Pancreas (tissue), 10 donors: ENCODE measurements around the gene DNASE1L2. TPM values are rescaled to one million over a fixed set of nuclear protein-coding genes. Genes with fewer than 3 reads are reported as not detected.
A peak's percentile ranks its signal among the peaks of the same experiment; 100 is the strongest.

Experiments used
- ATAC-seq, 4 donors: fragments of 200-7000 bp; cut with Tn5 transposase; one replicate each; pipeline versions ENCODE4 v1.8.0 to v1.9.1; 2020; ENCODE audit warnings: mild to moderate bottlenecking in 4 of 4, moderate library complexity in 4 of 4
- DNase-seq, 6 donors: peaks; one replicate each; pipeline ENCODE4 v3.0.0-alpha.2; 2020
- FAIRE-seq: peaks from 2 replicates; lab custom pipeline; 2012; peaks lifted over from hg19 to GRCh38; lab: Jason Lieb, UNC
- H3K27ac ChIP-seq, 4 donors: fragments of 200-600 bp; sonication (generic); 1 replicate in 3 of 4; 2 replicates in 1 of 4; pipeline versions ENCODE4 v1.5.0 to v1.8.0; 2020
- H3K27me3 ChIP-seq, 4 donors: fragments of 200-600 bp; one replicate each; pipeline ENCODE4 v1.8.0; 2021
- H3K36me3 ChIP-seq, 3 donors: fragments of 200-600 bp; sonication (generic) in 1 of 3; one replicate each; pipeline versions ENCODE4 v1.5.0 to v1.8.0; 2020 to 2021
- H3K4me1 ChIP-seq, 3 donors: fragments of 200-600 bp; one replicate each; pipeline ENCODE4 v1.8.0; 2021
- H3K4me3 ChIP-seq, 4 donors: fragments of 200-600 bp; sonication (generic) in 2 of 4; one replicate each; pipeline versions ENCODE4 v1.5.0 to v1.8.0; 2020 to 2021
- H3K9me3 ChIP-seq, 4 donors: fragments of 200-600 bp; one replicate each; pipeline ENCODE4 v1.8.0; 2021
- WGBS, 2 donors: extraction: QIAGEN DNeasy Blood & Tissue Kit; methylation state at CpG; one replicate each; pipeline ENCODE4 v1.1.7; 2013; 5-methylcytosine and 5-hydroxymethylcytosine counted together
- intact Hi-C, 3 donors: fragments of 100-400 bp; cut with DNase I; formaldehyde crosslinking; loops; one replicate each; pipeline versions ENCODE4 v1.11.1 to v1.14.2; 2022
- polyA plus RNA-seq, 2 donors: library from polyadenylated mRNA; stranded (reverse); fragments of 200-250 nt; gene quantifications; one replicate each; pipeline ENCODE4 v1.2.3, GENCODE V29; 2013
- total RNA-seq, 6 donors: library from RNA; stranded (reverse); fragmentation: NEBNext Ultra II Directional in 4 of 6; extraction: Animal tissue kit (Norgen Biotek cat#: 25700) in 4 of 6; gene quantifications; one replicate each; pipeline versions ENCODE4 v1.2.1 to v1.2.4, GENCODE V29; 2021 to 2023
- TF ChIP-seq, protein P1 (sequence below), 4 donors: fragments of 200-600 bp; sonication (generic) in 3 of 4; IDR thresholded peaks; one replicate each; pipeline versions ENCODE4 v1.5.0 to v1.8.0; 2021; ENCODE audit warnings: antibody characterized with exemption in 4 of 4
- donor health status: healthy with polysubstance abuse.
- donor health status: DM: no; HTN: no; CAD: no; lungs with moderate emphysema.
- donor health status: DM: no; HTN: no; CAD: no.
- donor health status: control.
- donor health status: control.
- donor health status: Bipolar disorder and iron deficiency.
- donor health status: DM: yes; HTN: yes; CAD: no.
- donor health status: DM: no; HTN: no; CAD: no.
- donor health status: DM: no; HTN: no; CAD: no.
- donor health status: DM: yes; HTN: yes; CAD: no.

Gene DNASE1L2
- total and polyA plus RNA-seq, 8 donors, result 0.31 to 4.9 (median 0.82) TPM

DNA sequence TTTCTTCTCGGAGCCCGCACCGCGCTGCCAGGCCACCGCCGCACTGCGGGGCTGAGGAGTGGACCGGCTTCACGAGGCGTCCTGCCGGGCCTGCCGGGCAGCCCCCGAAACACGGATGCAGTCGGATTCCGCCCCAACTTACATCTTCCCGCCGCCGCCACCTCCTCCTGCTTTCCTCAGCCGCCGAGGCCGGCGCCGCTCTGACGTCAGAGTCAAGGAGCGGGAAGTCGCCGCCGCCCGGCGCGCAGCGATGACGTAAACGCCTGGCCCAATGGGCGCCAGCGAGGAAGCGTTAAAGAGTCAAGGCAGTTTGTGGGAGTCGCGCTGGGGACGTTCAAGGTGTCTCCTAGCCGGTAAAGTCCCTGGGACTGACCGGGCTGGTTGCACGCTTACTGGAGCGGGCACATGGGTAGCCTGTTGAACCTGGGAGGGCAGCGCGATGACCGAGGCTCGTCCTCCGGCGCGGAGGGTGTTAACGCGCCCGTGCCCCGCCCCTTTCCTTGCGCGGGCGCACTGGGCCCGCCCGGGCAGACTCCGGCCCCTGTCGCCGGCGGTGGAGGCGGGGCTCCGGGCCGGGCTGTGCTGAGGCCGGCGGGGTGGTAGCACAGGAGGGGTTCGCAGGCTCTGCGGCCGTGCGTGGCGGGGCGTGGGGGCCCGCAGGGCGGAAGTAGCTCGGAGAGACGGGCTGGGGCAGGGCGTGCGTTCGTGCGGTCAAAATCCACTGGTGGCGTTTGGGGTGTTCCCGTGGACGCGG lies 31.8 kb downstream of the DNASE1L2 start, which contains the start of gene RNPS1:
RNPS1 (minus strand) TSS at position 214 of the 754 bp plus-strand sequence. CDS start 3,483 bp downstream, outside the sequence.
- ATAC-seq, result peak; percentile 95 to 98 (median 96)
- TF ChIP-seq, protein P1, sequence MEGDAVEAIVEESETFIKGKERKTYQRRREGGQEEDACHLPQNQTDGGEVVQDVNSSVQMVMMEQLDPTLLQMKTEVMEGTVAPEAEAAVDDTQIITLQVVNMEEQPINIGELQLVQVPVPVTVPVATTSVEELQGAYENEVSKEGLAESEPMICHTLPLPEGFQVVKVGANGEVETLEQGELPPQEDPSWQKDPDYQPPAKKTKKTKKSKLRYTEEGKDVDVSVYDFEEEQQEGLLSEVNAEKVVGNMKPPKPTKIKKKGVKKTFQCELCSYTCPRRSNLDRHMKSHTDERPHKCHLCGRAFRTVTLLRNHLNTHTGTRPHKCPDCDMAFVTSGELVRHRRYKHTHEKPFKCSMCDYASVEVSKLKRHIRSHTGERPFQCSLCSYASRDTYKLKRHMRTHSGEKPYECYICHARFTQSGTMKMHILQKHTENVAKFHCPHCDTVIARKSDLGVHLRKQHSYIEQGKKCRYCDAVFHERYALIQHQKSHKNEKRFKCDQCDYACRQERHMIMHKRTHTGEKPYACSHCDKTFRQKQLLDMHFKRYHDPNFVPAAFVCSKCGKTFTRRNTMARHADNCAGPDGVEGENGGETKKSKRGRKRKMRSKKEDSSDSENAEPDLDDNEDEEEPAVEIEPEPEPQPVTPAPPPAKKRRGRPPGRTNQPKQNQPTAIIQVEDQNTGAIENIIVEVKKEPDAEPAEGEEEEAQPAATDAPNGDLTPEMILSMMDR (IDR thresholded peaks at IDR 0.05), result no peak
- Histone ChIP-seq H3K27ac (peak within 1 kb of the TSS; percentile 94 to 98 (median 94)), H3K36me3 (peaks cover 0 to 8% (median 2%) of the 10 kb centered on the region in 3 donors), H3K9me3 (no peaks in the 10 kb centered on the region), H3K27me3 (no peaks in the 10 kb centered on the region), H3K4me3 (peak within 1 kb of the TSS; percentile 67 to 97 (median 84)), H3K4me1 (peaks cover 4 to 24% (median 14%) of the 10 kb centered on the region in 3 donors)
- DNase-seq, result peak; percentile 95 to 99 (median 98)
- intact Hi-C loops, result no loop called here
- WGBS, 2 donors, result 1% methylated on average over 61 to 88 of the region's 88 CpGs
- no peak for FAIRE-seq

DNA sequence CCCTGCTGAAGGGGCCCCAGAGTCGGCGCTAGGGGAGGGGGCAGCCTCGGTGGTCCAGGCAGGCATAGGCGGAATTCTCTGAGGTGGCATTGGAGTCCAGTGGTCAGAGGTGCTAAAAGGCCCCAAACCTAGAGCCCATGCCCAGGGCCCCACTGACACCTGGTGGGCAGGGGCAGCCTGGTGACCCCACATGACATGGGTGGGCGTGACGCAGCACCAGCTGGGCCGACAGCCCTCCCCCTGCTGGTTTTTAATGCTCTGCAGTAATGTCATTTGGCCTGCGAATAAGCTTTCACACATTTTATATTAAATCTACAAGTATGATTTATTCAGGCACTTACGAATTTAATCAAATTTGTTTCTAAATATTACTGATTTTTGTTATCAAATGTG lies 33.8 kb downstream of the DNASE1L2 start:
- Histone ChIP-seq H3K4me3 (no peak overlapping the region), H3K27me3 (no peaks in the 10 kb centered on the region), H3K27ac (no peak overlapping the region), H3K36me3 (no peaks in the 10 kb centered on the region), H3K4me1 (peaks cover 4 to 20% (median 14%) of the 10 kb centered on the region in 3 donors), H3K9me3 (no peaks in the 10 kb centered on the region)
- WGBS, 2 donors, result 82 to 86% methylated on average over 9 of the region's 9 CpGs
- no peak for ATAC-seq
- no peak for FAIRE-seq
- DNase-seq, result peak in 1 of 6 donors; percentile 18
- intact Hi-C loops, result no loop called here
- TF ChIP-seq, protein P1 (IDR thresholded peaks at IDR 0.05), result no peak

DNA sequence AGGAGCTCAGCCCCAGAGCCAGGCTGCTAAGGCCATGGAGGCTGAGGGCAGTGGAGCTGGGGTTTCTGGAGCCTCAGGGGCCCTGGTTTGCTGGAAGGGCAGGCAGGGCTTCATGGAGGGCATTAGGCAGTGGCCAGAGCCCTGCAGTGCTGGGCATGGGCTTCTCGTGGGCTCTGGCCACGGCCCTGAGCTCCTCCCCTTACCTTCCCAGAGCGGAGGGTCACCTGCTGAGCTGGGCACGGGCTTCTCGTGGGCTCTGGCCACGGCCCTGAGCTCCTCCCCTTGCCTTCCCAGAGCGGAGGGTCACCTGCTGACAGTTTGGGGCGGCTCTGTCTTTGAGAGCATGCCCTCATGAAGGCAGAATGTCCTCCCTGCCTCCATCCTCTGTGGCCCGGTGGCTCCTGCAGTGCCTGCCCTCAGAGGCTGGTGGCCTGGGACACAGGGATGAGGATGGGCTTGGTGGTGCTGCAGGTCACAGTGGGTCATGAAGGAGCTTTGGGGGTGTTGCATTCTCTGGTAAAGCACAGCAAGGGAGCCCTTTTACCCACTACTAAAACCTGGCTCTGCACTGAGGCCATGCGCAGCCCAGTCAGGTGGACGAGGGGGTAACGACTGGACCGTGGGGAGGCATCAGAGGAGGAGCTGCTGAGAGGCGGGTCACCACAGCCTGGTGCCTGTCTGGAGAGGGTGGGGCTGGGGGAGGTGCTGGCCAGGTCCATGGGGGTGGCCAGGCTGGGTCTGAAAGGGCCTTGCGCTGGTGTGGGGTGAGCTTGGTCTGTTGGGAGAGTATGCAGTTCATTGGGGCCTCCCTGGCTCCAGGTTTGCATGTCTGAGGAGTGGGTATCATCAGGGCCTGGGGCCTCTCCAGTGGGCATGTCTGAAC lies 34.6 kb downstream of the DNASE1L2 start:
- no peaks in the 10 kb centered on the region for H3K9me3 ChIP-seq
- 80 to 87% methylated on average over 11 to 15 of the region's 15 CpGs for WGBS, 2 donors
- TF ChIP-seq, protein P1 (IDR thresholded peaks at IDR 0.05), result no peak
- DNase-seq, result peak in 1 of 6 donors; percentile 40
- no peak for FAIRE-seq
- peaks cover 4 to 14% (median 8%) of the 10 kb centered on the region in 3 donors for H3K4me1 ChIP-seq
- ATAC-seq, result no peak
- no peaks in the 10 kb centered on the region for H3K36me3 ChIP-seq
- no peak overlapping the region for H3K4me3 ChIP-seq
- intact Hi-C loops, result no loop called here
- no peak overlapping the region for H3K27ac ChIP-seq
- no peaks in the 10 kb centered on the region for H3K27me3 ChIP-seq

DNA sequence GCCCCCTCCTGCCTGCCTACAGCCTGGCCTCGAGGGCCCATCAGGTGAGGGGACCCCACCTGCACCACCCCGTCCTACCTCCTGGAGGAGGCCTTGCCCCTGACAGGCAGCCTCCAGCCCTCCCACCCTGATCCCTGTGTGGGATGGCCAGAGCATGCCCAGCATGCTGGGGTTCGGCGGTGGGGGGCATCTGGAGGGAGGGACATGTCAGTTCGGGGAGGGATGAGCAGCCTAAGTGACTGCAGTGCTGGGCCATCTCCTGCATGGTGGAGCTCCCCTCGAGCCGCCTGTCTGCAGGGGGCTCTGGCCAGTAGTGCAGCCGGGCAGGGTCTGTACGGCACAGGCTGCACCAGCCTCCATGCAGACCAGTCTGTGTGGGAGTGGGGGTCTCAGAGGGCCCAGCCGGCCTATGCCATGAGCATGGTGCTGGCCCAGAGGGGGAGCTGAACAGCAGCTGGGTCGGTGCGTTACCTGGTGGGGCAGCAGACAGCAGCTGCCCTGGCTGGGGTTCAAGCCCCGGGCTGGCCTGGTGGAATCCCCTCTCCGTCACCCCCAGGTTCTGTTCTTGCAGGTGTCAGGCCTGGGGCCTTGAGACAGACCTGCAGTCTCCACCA lies 35.7 kb downstream of the DNASE1L2 start:
- Histone ChIP-seq H3K36me3 (no peaks in the 10 kb centered on the region), H3K4me3 (no peak overlapping the region), H3K27me3 (no peaks in the 10 kb centered on the region), H3K4me1 (peaks cover 0 to 7% (median 4%) of the 10 kb centered on the region in 3 donors), H3K9me3 (no peaks in the 10 kb centered on the region), H3K27ac (no peak overlapping the region)
- intact Hi-C loops, result no loop called here
- TF ChIP-seq, protein P1 (IDR thresholded peaks at IDR 0.05), result no peak
- 83 to 90% methylated on average over 12 to 14 of the region's 14 CpGs for WGBS, 2 donors
- ATAC-seq (no peak), DNase-seq (peak in 1 of 6 donors; percentile 21), FAIRE-seq (no peak)
